Sigmoid colon (tissue), 7 donors: ENCODE measurements around the gene MRPL55. TPM values are rescaled to one million over a fixed set of nuclear protein-coding genes. Genes with fewer than 3 reads are reported as not detected.
A peak's percentile ranks its signal among the peaks of the same experiment; 100 is the strongest.

ENCODE experiments used
- DNase-seq: peaks from one replicate; pipeline ENCODE4 v3.0.0-alpha.2; 2019
- H3K27ac ChIP-seq, 4 donors: fragments of 200-600 bp; sonication (generic); one replicate each; pipeline ENCODE4 v1.5.1; 2016 to 2019; ENCODE audit warnings: mild to moderate bottlenecking in 1 of 4
- H3K27me3 ChIP-seq, 3 donors: fragments of 200-600 bp; sonication (generic); one replicate each; pipeline ENCODE4 v1.5.1; 2019; ENCODE audit warnings: mild to moderate bottlenecking in 1 of 3
- H3K36me3 ChIP-seq, 4 donors: fragments of 200-600 bp; sonication (generic); one replicate each; pipeline ENCODE4 v1.5.1; 2016 to 2019
- H3K4me1 ChIP-seq, 4 donors: fragments of 200-600 bp; sonication (generic); one replicate each; pipeline ENCODE4 v1.5.1; 2017 to 2019
- H3K4me3 ChIP-seq, 4 donors: fragments of 200-600 bp; sonication (generic); one replicate each; pipeline ENCODE4 v1.5.1; 2017 to 2019; ENCODE audit warnings: mild to moderate bottlenecking in 2 of 4, moderate library complexity in 1 of 4
- H3K9me3 ChIP-seq, 4 donors: fragments of 200-600 bp in 3 of 4; sonication (generic) in 3 of 4; one replicate each; pipeline versions ENCODE4 v1.5.1 to v1.6.1; 2013 to 2019
- CTCF ChIP-seq, 4 experiments: fragments of 450-650 bp in 3 of 4; fragments of 200-600 bp in 1 of 4; IDR thresholded peaks; one replicate each; pipeline ENCODE4 v1.5.1; 2016 to 2019; ENCODE audit warnings: antibody characterized with exemption in 4 of 4, mild to moderate bottlenecking in 3 of 4, moderate library complexity in 2 of 4
- EP300 ChIP-seq, 4 donors: sonication (generic); formaldehyde crosslinking; IDR thresholded peaks; one replicate each; pipeline ENCODE4 v1.6.1; 2017; ENCODE audit warnings: antibody characterized with exemption in 4 of 4
- POLR2A ChIP-seq, 2 donors: fragments of 450-650 bp; IDR thresholded peaks; one replicate each; pipeline ENCODE4 v1.6.1; 2016; ENCODE audit warnings: antibody characterized with exemption in 2 of 2, mild to moderate bottlenecking in 2 of 2, moderate library complexity in 2 of 2
- POLR2AphosphoS5 ChIP-seq, 4 donors: sonication (generic); formaldehyde crosslinking; IDR thresholded peaks; one replicate each; pipeline ENCODE4 v1.6.1; 2017; ENCODE audit warnings: antibody characterized with exemption in 4 of 4
- WGBS, 2 donors: extraction: QIAGEN DNeasy Blood & Tissue Kit; methylation state at CpG; one replicate each; pipeline ENCODE4 v1.1.7; 2013; 5-methylcytosine and 5-hydroxymethylcytosine counted together
- intact Hi-C: fragments of 100-400 bp; cut with DNase I; formaldehyde crosslinking; loops from one replicate; pipeline ENCODE4 v1.15.1; 2023
- polyA plus RNA-seq, 3 donors: library from polyadenylated mRNA; stranded (reverse); fragments of 200-250 nt; gene quantifications; one replicate each; pipeline ENCODE4 v1.2.3, GENCODE V29; 2013
- total RNA-seq, 4 donors: library from RNA; depleted of rRNA; stranded (reverse); fragments of >200 nt; gene quantifications; one replicate each; pipeline ENCODE4 v1.1.0, GENCODE V29; 2016
- donor health status: healthy with polysubstance abuse.
- donor health status: Bipolar disorder and iron deficiency.
- donor health status: healthy.

The MRPL55 gene
- total and polyA plus RNA-seq, 7 donors: 53.5 to 90.6 (median 77.4) TPM

- peak overlapping the region in 3 of 4 donors; percentile 89 to 93 (median 93) for H3K27ac ChIP-seq
- no peak overlapping the region for H3K4me3 ChIP-seq
- no peaks in the 10 kb centered on the region for H3K27me3 ChIP-seq
- H3K36me3 ChIP-seq: peaks cover 0 to 10% (median 2%) of the 10 kb centered on the region in 4 donors
- TF ChIP-seq CTCF (IDR thresholded peaks at IDR 0.05) (no peak), POLR2AphosphoS5 (IDR thresholded peaks at IDR 0.05) (no peak), POLR2A (IDR thresholded peaks at IDR 0.05) (no peak), EP300 (IDR thresholded peaks at IDR 0.05) (no peak)
- DNase-seq: peak; percentile 64
- H3K9me3 ChIP-seq: no peaks in the 10 kb centered on the region
- intact Hi-C loops: no loop called here
- peaks cover 0 to 46% (median 38%) of the 10 kb centered on the region in 4 donors for H3K4me1 ChIP-seq
- 64 to 81% methylated on average over 3 of the region's 3 CpGs for WGBS, 2 donors
These were observed 43.8 kb upstream of the MRPL55 start for GRCh38 chr1:228152918-228153258.

DNA sequence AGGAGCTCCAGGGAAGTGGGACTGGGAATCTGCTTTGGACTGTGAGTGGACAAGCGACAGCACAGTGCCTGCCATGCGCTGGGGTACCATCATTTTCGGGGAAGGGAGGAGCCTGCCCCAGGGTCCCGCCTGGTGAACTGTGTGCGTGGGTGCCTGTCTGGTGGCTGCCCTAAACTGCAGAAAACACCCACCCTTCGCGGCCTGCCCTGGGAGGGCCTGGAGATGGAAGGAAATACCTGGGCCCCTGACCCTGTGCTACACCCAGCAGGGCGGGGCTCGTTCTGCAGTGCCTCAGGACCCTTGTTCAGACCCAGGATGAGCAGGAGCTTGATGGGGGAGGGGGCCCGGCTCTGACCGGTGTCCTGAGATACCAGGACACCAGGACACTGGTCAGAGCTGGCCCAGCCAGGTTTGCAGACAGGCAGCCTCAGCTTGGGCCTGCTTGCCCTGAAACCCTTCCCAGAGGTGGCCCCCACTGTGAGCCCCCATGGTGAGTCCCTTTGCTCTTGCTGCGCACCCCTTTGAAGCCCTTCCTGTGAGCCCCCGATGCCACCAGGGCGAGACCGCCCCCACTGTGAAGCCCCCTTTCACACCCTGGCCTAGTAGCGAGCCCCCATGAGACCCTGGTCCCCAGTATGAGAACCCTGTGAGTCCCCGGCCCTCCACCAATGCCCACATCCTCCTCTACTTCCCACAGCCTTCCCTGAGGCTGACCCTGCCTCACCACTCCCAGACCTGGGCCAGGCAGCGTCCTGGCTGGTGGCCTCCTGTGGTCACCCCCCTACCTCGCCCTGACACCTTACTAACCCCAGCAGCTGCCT is 43.2 kb upstream of the MRPL55 start:
- Histone ChIP-seq H3K27me3 (no peaks in the 10 kb centered on the region), H3K9me3 (no peaks in the 10 kb centered on the region), H3K4me1 (peaks cover 0 to 46% (median 38%) of the 10 kb centered on the region in 4 donors), H3K27ac (peak overlapping the region; percentile 85 to 93 (median 91)), H3K4me3 (no peak overlapping the region), H3K36me3 (peaks cover 0 to 16% (median 5%) of the 10 kb centered on the region in 4 donors)
- TF ChIP-seq EP300 (IDR thresholded peaks at IDR 0.05) (no peak), POLR2A (IDR thresholded peaks at IDR 0.05) (no peak)
- peak; percentile 65 for DNase-seq
- WGBS, 2 donors: 89 to 92% methylated on average over 19 of the region's 19 CpGs
- intact Hi-C loops: no loop called here

DNA sequence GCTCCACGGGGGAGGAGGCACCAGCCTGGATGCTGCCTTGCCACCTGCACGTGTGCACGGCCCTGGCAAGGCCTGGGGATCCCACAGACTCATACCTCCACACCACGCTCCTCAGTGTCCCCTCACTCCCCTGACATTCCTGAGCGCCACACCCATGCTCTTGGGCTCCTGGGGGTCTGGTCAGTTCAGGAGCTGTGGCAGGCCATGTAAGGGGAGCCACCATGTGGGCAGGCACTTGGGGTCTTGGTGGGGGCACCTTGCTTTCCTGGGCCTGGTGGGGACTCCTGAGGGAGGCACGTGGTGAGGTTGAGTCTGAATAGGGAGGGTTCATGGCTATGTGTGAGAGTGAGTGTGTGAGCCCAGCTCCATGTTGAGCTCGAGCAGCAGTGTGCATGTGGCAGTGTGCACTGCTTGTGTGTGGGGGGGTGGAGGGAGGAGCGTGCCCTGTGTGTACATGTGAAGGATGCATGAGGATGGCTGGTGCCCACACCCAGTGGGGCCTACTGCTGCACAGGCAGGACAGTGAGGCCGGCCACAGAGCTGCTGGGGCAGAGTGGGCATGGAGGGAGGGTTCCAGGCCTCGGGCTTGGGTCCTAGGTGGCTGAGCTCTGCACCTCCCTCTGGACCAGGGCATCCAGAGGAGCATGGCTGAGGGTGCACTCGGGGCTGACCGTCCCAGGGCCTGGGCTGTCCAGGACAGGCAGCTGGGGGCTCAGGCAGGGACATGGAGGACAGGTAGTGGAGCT is 42.3 kb upstream of the MRPL55 start:
- TF ChIP-seq EP300 (IDR thresholded peaks at IDR 0.05): no peak
- TF ChIP-seq POLR2A (IDR thresholded peaks at IDR 0.05): no peak
- TF ChIP-seq CTCF (IDR thresholded peaks at IDR 0.05): no peak
- no peak for TF ChIP-seq POLR2AphosphoS5 (IDR thresholded peaks at IDR 0.05)
- WGBS, 2 donors: 79% methylated on average over 12 of the region's 12 CpGs
- H3K27ac ChIP-seq: peak overlapping the region; percentile 85 to 93 (median 91)
- peaks cover 0 to 46% (median 38%) of the 10 kb centered on the region in 4 donors for H3K4me1 ChIP-seq
- H3K9me3 ChIP-seq: no peaks in the 10 kb centered on the region
- DNase-seq: peak; percentile 68
- intact Hi-C loops: no loop called here
- H3K4me3 ChIP-seq: peak overlapping the region; percentile 28 to 50 (median 44)
- H3K36me3 ChIP-seq: peaks cover 0 to 24% (median 10%) of the 10 kb centered on the region in 4 donors
- no peaks in the 10 kb centered on the region for H3K27me3 ChIP-seq

DNA sequence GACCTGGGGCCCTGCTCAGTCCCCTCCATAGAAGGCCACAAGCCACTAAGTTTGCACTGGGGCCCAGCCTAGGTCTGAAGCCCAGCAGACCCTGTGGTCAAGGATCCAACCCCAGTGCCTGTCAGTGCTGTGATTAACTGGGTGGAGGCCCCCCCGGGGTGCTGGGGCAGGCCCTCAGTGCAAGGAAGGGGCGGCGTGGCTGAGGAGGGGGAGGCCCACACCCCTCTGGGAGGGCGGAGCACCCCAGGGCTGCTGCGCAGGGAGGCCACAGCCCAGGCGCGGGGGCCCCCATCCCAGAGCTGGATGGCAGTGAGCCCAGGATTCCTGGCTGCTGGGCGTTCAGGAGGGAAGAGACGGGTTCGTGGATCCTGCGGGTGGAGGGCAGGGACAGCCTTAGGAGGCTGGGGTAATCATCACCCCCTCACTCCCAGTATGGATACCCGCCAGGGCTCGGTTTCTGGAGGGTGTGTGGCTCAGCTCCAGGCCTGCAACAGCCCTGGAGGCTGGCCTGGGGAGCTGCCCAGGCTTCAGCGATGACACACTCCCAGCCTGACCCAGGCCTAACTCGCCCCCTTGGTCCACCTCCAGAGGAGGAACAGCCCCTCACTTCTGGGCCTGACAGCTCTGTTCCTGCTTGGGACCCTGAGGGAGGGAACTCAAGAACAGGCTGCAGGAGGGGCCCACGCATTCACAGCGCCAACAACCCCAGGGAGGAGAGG is 41.5 kb upstream of the MRPL55 start:
- H3K9me3 ChIP-seq: no peaks in the 10 kb centered on the region
- TF ChIP-seq POLR2AphosphoS5 (IDR thresholded peaks at IDR 0.05): peak; percentile 34 to 67 (median 50)
- TF ChIP-seq CTCF (IDR thresholded peaks at IDR 0.05): no peak
- TF ChIP-seq EP300 (IDR thresholded peaks at IDR 0.05): peak in 1 of 4 donors; percentile 41
- peak; percentile 95 for DNase-seq
- intact Hi-C loops: no loop called here
- WGBS, 2 donors: 67 to 73% methylated on average over 17 of the region's 17 CpGs
- H3K4me1 ChIP-seq: peaks cover 0 to 46% (median 38%) of the 10 kb centered on the region in 4 donors
- H3K4me3 ChIP-seq: peak overlapping the region; percentile 28 to 50 (median 44)
- H3K27ac ChIP-seq: peak overlapping the region; percentile 85 to 93 (median 91)
- peaks cover 0 to 31% (median 12%) of the 10 kb centered on the region in 4 donors for H3K36me3 ChIP-seq
- H3K27me3 ChIP-seq: no peaks in the 10 kb centered on the region
